ENCODE measurements around the gene GRK1.

The GRK1 gene

DNA sequence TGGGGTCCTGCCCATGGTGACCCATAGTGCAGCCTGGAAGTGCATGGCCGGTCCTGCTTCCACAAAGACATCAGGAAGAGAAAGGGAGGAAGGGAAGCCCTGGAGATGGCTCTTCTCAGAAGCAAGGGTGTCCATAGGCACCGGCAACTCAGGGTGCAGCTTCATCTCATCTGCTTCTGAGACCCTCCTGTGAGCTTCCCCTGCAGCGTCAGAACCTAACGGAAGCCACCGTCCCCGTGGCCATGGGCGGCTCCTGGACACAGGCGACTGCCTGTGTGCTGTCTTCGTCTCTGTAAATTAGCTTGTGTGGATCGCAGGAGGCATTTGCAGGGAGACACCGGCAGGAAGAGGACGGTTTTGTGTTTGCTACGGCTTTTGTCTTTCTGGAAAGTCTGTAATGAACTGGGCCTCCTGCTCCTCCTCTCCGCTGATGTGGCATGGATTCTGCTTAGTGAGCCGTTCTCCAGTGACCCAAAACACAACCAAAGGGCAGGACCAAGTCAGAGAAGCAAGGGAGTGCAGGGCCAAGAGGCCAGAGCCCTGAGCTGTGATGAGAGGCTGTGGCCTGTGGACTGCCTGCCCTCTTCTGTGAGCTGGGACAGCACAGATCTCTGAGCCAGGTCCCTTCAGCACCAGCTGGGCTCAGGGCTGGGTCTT is 11.5 kb upstream of the GRK1 start:
- H3K4me3 ChIP-seq (ENCODE audit: low read length), result no peak overlapping the region
- TF ChIP-seq, protein P1, sequence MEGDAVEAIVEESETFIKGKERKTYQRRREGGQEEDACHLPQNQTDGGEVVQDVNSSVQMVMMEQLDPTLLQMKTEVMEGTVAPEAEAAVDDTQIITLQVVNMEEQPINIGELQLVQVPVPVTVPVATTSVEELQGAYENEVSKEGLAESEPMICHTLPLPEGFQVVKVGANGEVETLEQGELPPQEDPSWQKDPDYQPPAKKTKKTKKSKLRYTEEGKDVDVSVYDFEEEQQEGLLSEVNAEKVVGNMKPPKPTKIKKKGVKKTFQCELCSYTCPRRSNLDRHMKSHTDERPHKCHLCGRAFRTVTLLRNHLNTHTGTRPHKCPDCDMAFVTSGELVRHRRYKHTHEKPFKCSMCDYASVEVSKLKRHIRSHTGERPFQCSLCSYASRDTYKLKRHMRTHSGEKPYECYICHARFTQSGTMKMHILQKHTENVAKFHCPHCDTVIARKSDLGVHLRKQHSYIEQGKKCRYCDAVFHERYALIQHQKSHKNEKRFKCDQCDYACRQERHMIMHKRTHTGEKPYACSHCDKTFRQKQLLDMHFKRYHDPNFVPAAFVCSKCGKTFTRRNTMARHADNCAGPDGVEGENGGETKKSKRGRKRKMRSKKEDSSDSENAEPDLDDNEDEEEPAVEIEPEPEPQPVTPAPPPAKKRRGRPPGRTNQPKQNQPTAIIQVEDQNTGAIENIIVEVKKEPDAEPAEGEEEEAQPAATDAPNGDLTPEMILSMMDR (conservative IDR thresholded peaks at IDR 0.05; ENCODE audit: low read depth, low read length), result no peak
- DNase-seq (ENCODE audit: low read depth), result no peak

- no peak overlapping the region for H3K4me3 ChIP-seq (ENCODE audit: low read length)
- TF ChIP-seq, protein P1 (conservative IDR thresholded peaks at IDR 0.05; ENCODE audit: low read depth, low read length), result no peak
- no peak for DNase-seq (ENCODE audit: low read depth)
Observed at GRCh38 chr13:113656003-113656588, 10.9 kb upstream of the GRK1 start.

DNA sequence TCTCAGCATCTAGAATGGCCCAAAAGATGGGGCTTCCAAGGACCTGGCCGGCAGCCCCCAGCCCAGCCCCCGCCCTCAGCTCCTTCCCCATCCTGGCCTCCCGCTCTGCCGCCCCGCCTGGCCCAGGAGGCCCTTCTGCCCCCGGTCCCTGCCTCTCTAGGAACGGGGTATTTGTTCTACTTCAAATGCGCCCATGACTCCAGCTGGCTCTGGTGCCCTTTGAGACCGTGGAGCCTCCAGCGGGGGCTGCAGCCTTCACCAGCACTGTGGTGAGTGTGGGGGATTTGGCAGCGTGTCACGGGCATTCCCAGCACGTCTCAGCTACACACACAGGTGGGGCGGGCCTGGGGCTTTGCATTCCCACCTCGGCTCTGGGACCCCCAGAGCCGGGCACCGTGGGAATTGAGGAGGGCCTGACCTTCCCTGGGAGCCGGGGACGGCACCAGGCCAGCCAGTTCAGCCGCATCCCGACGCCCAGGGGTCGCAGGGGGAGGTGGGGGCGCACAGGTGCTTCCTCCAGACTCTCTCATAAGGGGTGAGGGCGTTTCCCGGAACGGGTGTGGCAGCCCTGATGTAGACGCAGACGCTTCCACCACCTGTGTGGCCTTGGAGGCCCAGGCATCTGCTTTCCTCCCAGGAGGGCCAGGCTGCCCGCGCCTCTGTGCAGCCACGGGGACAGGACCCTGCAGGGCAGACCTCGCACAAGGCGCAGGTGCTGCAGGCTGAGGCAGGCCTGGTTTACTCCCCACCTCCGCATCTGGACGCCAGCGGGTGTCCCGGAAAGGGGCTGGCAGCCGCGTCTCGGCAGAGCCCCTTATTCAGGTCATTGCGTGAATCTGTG is 10.0 kb upstream of the GRK1 start:
- no peak overlapping the region for H3K4me3 ChIP-seq (ENCODE audit: low read length)
- DNase-seq (ENCODE audit: low read depth), result no peak

GRCh38 chr13:113657851-113658741 is 8.9 kb upstream of the GRK1 start, which contains the start of gene ATP4B:
ATP4B (minus strand) TSS chr13:113658198; CDS start chr13:113658144, 54 bp downstream.
- H3K4me3 ChIP-seq (ENCODE audit: low read length), result no peak within 1 kb of the TSS
- no peak for DNase-seq (ENCODE audit: low read depth)
- TF ChIP-seq, protein P1 (conservative IDR thresholded peaks at IDR 0.05; ENCODE audit: low read depth, low read length), result no peak

More for the DNA sequence above, 10.0 kb upstream of the GRK1 start:
- TF ChIP-seq, protein P1 (conservative IDR thresholded peaks at IDR 0.05; ENCODE audit: low read depth, low read length), result no peak

DNA sequence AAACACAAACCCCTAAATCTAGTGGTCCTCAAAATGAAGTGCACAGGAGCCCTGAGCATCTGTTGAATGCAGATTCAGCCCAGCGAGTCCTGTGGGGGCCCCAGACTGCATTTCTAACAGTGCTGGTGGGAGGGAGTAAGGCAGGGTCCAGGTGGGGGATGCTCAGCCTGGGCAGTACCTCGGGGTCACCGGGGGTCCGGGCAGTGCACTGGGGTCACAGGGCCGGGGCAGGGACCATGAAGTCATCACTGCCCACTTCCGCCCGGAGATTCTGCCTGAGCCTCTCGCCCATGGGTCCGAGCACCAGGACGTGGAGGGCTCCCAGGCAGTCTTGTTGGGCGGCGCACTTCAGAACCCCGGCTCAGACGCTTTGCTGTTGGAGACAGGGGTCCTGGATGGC is 8.2 kb upstream of the GRK1 start:
- no peak overlapping the region for H3K4me3 ChIP-seq (ENCODE audit: low read length)
- DNase-seq (ENCODE audit: low read depth), result no peak
- TF ChIP-seq, protein P1 (conservative IDR thresholded peaks at IDR 0.05; ENCODE audit: low read depth, low read length), result no peak

DNA sequence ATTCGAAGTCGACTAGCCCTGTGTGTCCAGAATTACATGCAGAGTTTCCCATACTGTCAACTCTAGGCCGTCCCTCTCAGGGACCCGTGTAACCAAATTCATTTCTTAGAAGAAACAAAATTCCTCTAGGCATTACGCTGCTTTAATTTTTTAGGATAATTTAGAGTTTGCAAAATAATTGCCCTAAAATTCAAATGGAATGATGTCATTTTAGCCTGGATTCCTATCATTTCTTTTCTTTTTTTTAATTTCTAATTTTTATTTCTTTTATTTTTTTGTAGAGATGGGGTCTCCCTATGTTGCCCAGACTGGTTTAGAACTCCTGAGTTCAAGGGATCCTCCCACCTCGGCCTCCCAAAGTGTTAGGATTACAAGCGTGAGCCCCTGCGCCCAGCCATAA is 7.7 kb upstream of the GRK1 start:
- no peak for DNase-seq (ENCODE audit: low read depth)
- TF ChIP-seq, protein P1 (conservative IDR thresholded peaks at IDR 0.05; ENCODE audit: low read depth, low read length), result no peak
- H3K4me3 ChIP-seq (ENCODE audit: low read length), result no peak overlapping the region
